ENCODE measurements around the gene PCDHB13.

DNA sequence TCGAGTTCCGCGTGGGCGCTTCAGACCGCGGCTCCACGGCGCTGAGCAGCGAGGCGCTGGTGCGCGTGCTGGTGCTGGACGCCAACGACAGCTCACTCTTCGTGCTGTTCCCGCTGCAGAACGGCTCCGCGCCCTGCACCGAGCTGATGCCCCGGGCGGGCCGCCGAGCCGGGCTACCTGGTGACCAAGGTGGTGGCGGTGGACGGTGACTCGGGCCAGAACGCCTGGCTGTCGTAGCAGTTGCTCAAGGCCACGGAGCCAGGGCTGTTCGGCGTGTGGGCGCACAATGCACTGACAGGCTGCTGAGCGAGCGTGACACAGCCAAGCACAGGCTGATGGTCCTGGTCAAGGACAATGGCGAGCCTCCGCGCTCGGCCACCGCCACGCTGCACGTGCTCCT is 27.8 kb downstream of the PCDHB13 start:
- TF ChIP-seq, protein P1, sequence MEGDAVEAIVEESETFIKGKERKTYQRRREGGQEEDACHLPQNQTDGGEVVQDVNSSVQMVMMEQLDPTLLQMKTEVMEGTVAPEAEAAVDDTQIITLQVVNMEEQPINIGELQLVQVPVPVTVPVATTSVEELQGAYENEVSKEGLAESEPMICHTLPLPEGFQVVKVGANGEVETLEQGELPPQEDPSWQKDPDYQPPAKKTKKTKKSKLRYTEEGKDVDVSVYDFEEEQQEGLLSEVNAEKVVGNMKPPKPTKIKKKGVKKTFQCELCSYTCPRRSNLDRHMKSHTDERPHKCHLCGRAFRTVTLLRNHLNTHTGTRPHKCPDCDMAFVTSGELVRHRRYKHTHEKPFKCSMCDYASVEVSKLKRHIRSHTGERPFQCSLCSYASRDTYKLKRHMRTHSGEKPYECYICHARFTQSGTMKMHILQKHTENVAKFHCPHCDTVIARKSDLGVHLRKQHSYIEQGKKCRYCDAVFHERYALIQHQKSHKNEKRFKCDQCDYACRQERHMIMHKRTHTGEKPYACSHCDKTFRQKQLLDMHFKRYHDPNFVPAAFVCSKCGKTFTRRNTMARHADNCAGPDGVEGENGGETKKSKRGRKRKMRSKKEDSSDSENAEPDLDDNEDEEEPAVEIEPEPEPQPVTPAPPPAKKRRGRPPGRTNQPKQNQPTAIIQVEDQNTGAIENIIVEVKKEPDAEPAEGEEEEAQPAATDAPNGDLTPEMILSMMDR (conservative IDR thresholded peaks at IDR 0.05; ENCODE audit: low read depth, low read length) = no peak
- TF ChIP-seq EZH2phosphoT487 (IDR thresholded peaks at IDR 0.05; ENCODE audit: borderline replicate concordance, low read length) = no peak
